Keratinocyte (primary cell): ENCODE measurements around the gene OSBPL8.
"Not testable (repeated sequence)": the region's sequence is repeated elsewhere in the genome, so short reads cannot be mapped to it uniquely, and the experiment has no call there.

Experiments
- CTCF ChIP-seq, 3 experiments: IDR thresholded peaks in 1 of 3; conservative IDR thresholded peaks in 1 of 3; optimal IDR thresholded peaks in 1 of 3; 2 replicates in 2 of 3; 3 replicates in 1 of 3; pipeline versions ENCODE3 to v1.5.1; 2011; ENCODE audit warnings: low read length in 3 of 3, mild to moderate bottlenecking in 3 of 3, moderate library complexity in 2 of 3, control low read depth in 1 of 3, inconsistent platforms in 1 of 3; ENCODE audit not compliant: insufficient read depth in 2 of 3; ENCODE audit errors: extremely low read depth in 1 of 3
- EZH2 ChIP-seq: IDR thresholded peaks from one replicate; pipeline ENCODE4 v1.6.1; 2012; ENCODE audit warnings: inconsistent platforms, mild to moderate bottlenecking, low read length, moderate library complexity

GRCh38 chr12:76511116-76511716 lies 48.4 kb downstream of the OSBPL8 start:
- TF ChIP-seq CTCF (optimal IDR thresholded peaks at IDR 0.05 in 1 of 3, IDR thresholded peaks at IDR 0.05 in 1 of 3, conservative IDR thresholded peaks at IDR 0.05 in 1 of 3; ENCODE audit: extremely low read depth in 1 of 3, insufficient read depth in 2 of 3, low read length in 3 of 3); EZH2: not testable (repeated sequence)
